IMR-90 (cell line): ENCODE measurements around the gene NELL1. TPM values are rescaled to one million over a fixed set of nuclear protein-coding genes. Genes with fewer than 3 reads are reported as not detected.

Experiments used
- ATAC-seq: fragments of 200-7000 bp; cut with Tn5 transposase; 2 replicates; pipeline ENCODE4 v1.9.1; 2020; ENCODE audit warnings: low read depth, mild to moderate bottlenecking, moderate library complexity
- BruUV-seq: library from RNA; stranded (reverse); fragments of 400-500 nt; replicated peaks from 2 replicates; lab custom pipeline; 2021; lab: Mats Ljungman, UMichigan
- CTCF ChIA-PET: fragments of 300-600 bp; formaldehyde crosslinking; extraction: SDS; loops from one replicate; lab custom pipeline; 2021; ENCODE audit warnings: antibody characterized with exemption; lab: Yijun Ruan, JAX
- POLR2A ChIA-PET: fragments of 300-600 bp; sonication (Branson Sonifier 250); formaldehyde crosslinking; loops from one replicate; lab custom pipeline; 2022; ENCODE audit warnings: antibody characterized with exemption; ENCODE audit not compliant: unreplicated experiment; lab: Charles Lee
- DNase-seq: peaks from one replicate; pipeline ENCODE4 v3.0.0; 2013
- H2AFZ ChIP-seq: replicated peaks from 2 replicates; pipeline ENCODE3; 2013; ENCODE audit warnings: low read length, mild to moderate bottlenecking; ENCODE audit not compliant: poor library complexity
- H2AK5ac ChIP-seq: 2 replicates; pipeline ENCODE4 v1.6.1; 2013; ENCODE audit warnings: low read depth, low read length, inconsistent platforms
- H2AK9ac ChIP-seq: replicated peaks from 2 replicates; pipeline ENCODE3; 2013; ENCODE audit warnings: mild to moderate bottlenecking, low read depth, low read length, moderate library complexity; ENCODE audit not compliant: poor library complexity
- H2BK120ac ChIP-seq: 2 replicates; pipeline ENCODE4 v1.6.1; 2013; ENCODE audit warnings: low read depth, low read length, inconsistent platforms
- H2BK15ac ChIP-seq: 3 replicates; pipeline ENCODE4 v1.6.1; 2013; ENCODE audit warnings: low read depth, low read length, inconsistent platforms
- H2BK20ac ChIP-seq: 2 replicates; pipeline ENCODE4 v1.6.1; 2013; ENCODE audit warnings: low read depth, mild to moderate bottlenecking, inconsistent platforms, low read length, moderate library complexity
- H2BK5ac ChIP-seq: 2 replicates; pipeline ENCODE4 v1.6.1; 2013; ENCODE audit warnings: mild to moderate bottlenecking, low read depth, low read length, inconsistent platforms; ENCODE audit not compliant: poor library complexity, severe bottlenecking
- H3K14ac ChIP-seq: replicated peaks from 2 replicates; pipeline ENCODE4 v1.6.1; 2013; ENCODE audit warnings: low read depth, low read length, inconsistent platforms
- H3K18ac ChIP-seq: 2 replicates; pipeline ENCODE4 v1.6.1; 2013; ENCODE audit warnings: low read depth, low read length, control low read depth
- H3K23ac ChIP-seq: 2 replicates; pipeline ENCODE4 v1.6.1; 2013; ENCODE audit warnings: low read depth, low read length, inconsistent platforms
- H3K27ac ChIP-seq: 2 replicates; pipeline ENCODE4 v1.5.1; 2013; ENCODE audit warnings: mild to moderate bottlenecking, control low read depth, low read length; ENCODE audit not compliant: insufficient read depth
- H3K27me3 ChIP-seq: 2 replicates; pipeline ENCODE4 v1.6.1; 2013; ENCODE audit warnings: low read length; ENCODE audit not compliant: control insufficient read depth, insufficient read depth
- H3K36me3 ChIP-seq: 2 replicates; pipeline ENCODE4 v1.6.1; 2013; ENCODE audit warnings: low read length, mixed read lengths; ENCODE audit not compliant: control insufficient read depth, insufficient read depth
- H3K4ac ChIP-seq: 2 replicates; pipeline ENCODE4 v1.6.1; 2013; ENCODE audit warnings: low read depth, low read length, inconsistent platforms
- H3K4me1 ChIP-seq: 2 replicates; pipeline ENCODE4 v1.6.1; 2013; ENCODE audit warnings: low read length, mixed read lengths; ENCODE audit not compliant: control insufficient read depth, insufficient read depth
- H3K4me2 ChIP-seq: 2 replicates; pipeline ENCODE4 v1.6.1; 2013; ENCODE audit warnings: low read depth, mild to moderate bottlenecking, control low read depth, low read length, moderate library complexity
- H3K4me3 ChIP-seq: 2 replicates; pipeline ENCODE4 v1.5.1; 2013; ENCODE audit warnings: low read depth, mild to moderate bottlenecking, control low read depth, low read length, moderate library complexity; ENCODE audit not compliant: insufficient read depth
- H3K56ac ChIP-seq: 2 replicates; pipeline ENCODE4 v1.6.1; 2013; ENCODE audit warnings: low read length, inconsistent platforms; ENCODE audit not compliant: insufficient read depth; ENCODE audit errors: extremely low read depth
- H3K79me1 ChIP-seq, 2 experiments: 2 replicates each; pipeline ENCODE4 v1.6.1; 2013; ENCODE audit warnings: low read length in 2 of 2, inconsistent platforms in 1 of 2, low read depth in 1 of 2
- H3K9ac ChIP-seq: 2 replicates; pipeline ENCODE4 v1.6.1; 2013; ENCODE audit warnings: low read depth, low read length, control low read depth
- H3K9me1 ChIP-seq: 2 replicates; pipeline ENCODE4 v1.6.1; 2013; ENCODE audit warnings: low read length, inconsistent platforms; ENCODE audit not compliant: insufficient read depth
- H3K9me3 ChIP-seq: 2 replicates; pipeline ENCODE4 v1.6.1; 2013; ENCODE audit warnings: low read length; ENCODE audit not compliant: control insufficient read depth, insufficient read depth
- H4K20me1 ChIP-seq: 2 replicates; pipeline ENCODE4 v1.6.1; 2013; ENCODE audit warnings: low read length, inconsistent platforms; ENCODE audit not compliant: insufficient read depth
- H4K5ac ChIP-seq: 2 replicates; pipeline ENCODE4 v1.6.1; 2013; ENCODE audit warnings: mild to moderate bottlenecking, low read depth, low read length, control low read depth
- H4K8ac ChIP-seq, 2 experiments: 2 replicates each; pipeline ENCODE4 v1.6.1; 2013; ENCODE audit warnings: low read depth in 2 of 2, low read length in 2 of 2, control low read depth in 1 of 2, inconsistent platforms in 1 of 2
- H4K91ac ChIP-seq: 2 replicates; pipeline ENCODE4 v1.6.1; 2013; ENCODE audit warnings: low read depth, low read length, inconsistent platforms; ENCODE audit not compliant: insufficient read depth
- BHLHE40 ChIP-seq: fragments of 150-350 bp; IDR thresholded peaks from 2 replicates; pipeline ENCODE4 v1.6.1; 2016; ENCODE audit warnings: mild to moderate bottlenecking, low read depth, low read length
- CEBPB ChIP-seq: IDR thresholded peaks from 2 replicates; pipeline ENCODE4 v1.6.1; 2012; ENCODE audit warnings: low read depth, low read length, improper control_type of control experiment
- CHD1 ChIP-seq: IDR thresholded peaks from 2 replicates; pipeline ENCODE4 v1.6.1; 2012; ENCODE audit warnings: low read depth, low read length, improper control_type of control experiment
- CTCF ChIP-seq: conservative IDR thresholded peaks from 2 replicates; pipeline ENCODE4 v1.5.1; 2012; ENCODE audit warnings: mild to moderate bottlenecking, low read depth, low read length, improper control_type of control experiment
- ELK1 ChIP-seq: fragments of 150-350 bp; IDR thresholded peaks from 2 replicates; pipeline ENCODE4 v1.6.1; 2016; ENCODE audit warnings: low read depth, mild to moderate bottlenecking, low read length, moderate library complexity, borderline replicate concordance
- FOS ChIP-seq: fragments of 150-350 bp; IDR thresholded peaks from 2 replicates; pipeline ENCODE4 v1.6.1; 2016; ENCODE audit warnings: low read depth, low read length
- MAFK ChIP-seq: IDR thresholded peaks from 2 replicates; pipeline ENCODE4 v1.6.1; 2012; ENCODE audit warnings: low read depth, low read length, improper control_type of control experiment
- MAZ ChIP-seq: IDR thresholded peaks from 2 replicates; pipeline ENCODE4 v1.6.1; 2012; ENCODE audit warnings: low read depth, mild to moderate bottlenecking, low read length, improper control_type of control experiment, moderate library complexity, borderline replicate concordance
- MXI1 ChIP-seq: IDR thresholded peaks from 2 replicates; pipeline ENCODE4 v1.6.1; 2012; ENCODE audit warnings: low read depth, mild to moderate bottlenecking, low read length, moderate library complexity, borderline replicate concordance
- NFE2L2 ChIP-seq: fragments of 150-350 bp; IDR thresholded peaks from 2 replicates; pipeline ENCODE4 v1.6.1; 2016; ENCODE audit warnings: low read depth, mild to moderate bottlenecking, low read length
- POLR2A ChIP-seq: IDR thresholded peaks from 2 replicates; pipeline ENCODE4 v1.6.1; 2012; ENCODE audit warnings: mild to moderate bottlenecking, low read depth, low read length
- RAD21 ChIP-seq: IDR thresholded peaks from 2 replicates; pipeline ENCODE4 v1.6.1; 2012; ENCODE audit warnings: low read length, improper control_type of control experiment
- RCOR1 ChIP-seq: IDR thresholded peaks from 2 replicates; pipeline ENCODE4 v1.6.1; 2012; ENCODE audit warnings: mild to moderate bottlenecking, low read length, improper control_type of control experiment; ENCODE audit not compliant: insufficient replicate concordance
- RFX5 ChIP-seq: IDR thresholded peaks from 2 replicates; pipeline ENCODE4 v1.8.0; 2012; ENCODE audit warnings: low read depth, mild to moderate bottlenecking, low read length, moderate library complexity
- SMC3 ChIP-seq: fragments of 150-350 bp; IDR thresholded peaks from 2 replicates; pipeline ENCODE4 v1.6.1; 2016; ENCODE audit warnings: low read depth, mild to moderate bottlenecking, antibody characterized with exemption, low read length, moderate library complexity
- USF2 ChIP-seq: fragments of 150-350 bp; IDR thresholded peaks from 2 replicates; pipeline ENCODE4 v1.6.1; 2017; ENCODE audit warnings: mild to moderate bottlenecking, antibody characterized with exemption, low read length, low read depth
- WGBS, 2 experiments: methylation state at CpG; one replicate each; pipeline versions ENCODE4 v1.1.5 to v1.1.7; 2013; ENCODE audit warnings: missing lambda C conversion rate in 2 of 2; ENCODE audit not compliant: insufficient read length in 1 of 2; ENCODE audit errors: extremely low coverage in 2 of 2; 5-methylcytosine and 5-hydroxymethylcytosine counted together
- dilution Hi-C: fragments of 300-500 bp; cut with HindIII; formaldehyde crosslinking; loops from one replicate; pipeline ENCODE4 v1.14.3; 2018; ENCODE audit warnings: low sequenced_read_pairs; ENCODE audit not compliant: unreplicated experiment
- in situ Hi-C: fragments of 300-500 bp; cut with MboI; formaldehyde crosslinking; loops from 3 replicates; pipeline ENCODE4 v1.14.3; 2019; ENCODE audit warnings: low sequenced_read_pairs, inconsistent platforms, mixed read lengths
- intact Hi-C: fragments of 100-400 bp; cut with micrococcal nuclease; formaldehyde crosslinking; loops from 2 replicates; pipeline ENCODE4 v1.10.0; 2022
- polyA plus RNA-seq, 3 experiments: library from polyadenylated mRNA; depleted of rRNA; stranded (reverse); fragments of >200 nt; gene quantifications; 2 replicates each; pipeline ENCODE4 v1.2.3, GENCODE V29; 2012; ENCODE audit warnings: low replicate concordance in 1 of 3
- total RNA-seq: library from RNA; depleted of rRNA; stranded (reverse); fragments of >200 nt; gene quantifications from 2 replicates; pipeline ENCODE4 v1.2.3, GENCODE V29; 2012

Gene NELL1
- total and polyA plus RNA-seq, 2 of the 4 experiments (the other 2 are of a cell fraction), result not detected

GRCh38 chr11:20715464-20715863 is 46.1 kb downstream of the NELL1 start:
- POLR2A ChIA-PET, result no interaction called here

More at GRCh38 chr11:20715464-20715863, 46.1 kb downstream of the NELL1 start:
- ATAC-seq (no peak), DNase-seq (no peak)
- TF ChIP-seq NFE2L2, result no peak
- no peak for TF ChIP-seq RFX5
- TF ChIP-seq FOS, result no peak
- TF ChIP-seq MAFK, result no peak
- TF ChIP-seq BHLHE40, result no peak
- no peak for TF ChIP-seq USF2
- no peak for TF ChIP-seq CTCF
- no peak for TF ChIP-seq POLR2A
- no peak for TF ChIP-seq MAZ
- TF ChIP-seq RCOR1, result no peak
- TF ChIP-seq MXI1, result no peak
- TF ChIP-seq ELK1, result no peak
- TF ChIP-seq CHD1, result no peak
- TF ChIP-seq SMC3, result no peak
- no peak for TF ChIP-seq CEBPB
- TF ChIP-seq RAD21, result no peak
- H3K4me3 ChIP-seq, result no peak overlapping the region
- no peak overlapping the region for H3K9ac ChIP-seq
- H4K5ac ChIP-seq, result no peak overlapping the region
- H3K56ac ChIP-seq, result no peak overlapping the region
- H3K27ac ChIP-seq, result no peak overlapping the region
- no TSS peak for BruUV-seq
- H3K9me1 ChIP-seq, result no peaks in the 10 kb centered on the region
- H2AK9ac ChIP-seq, result no peak overlapping the region
- in situ Hi-C loops, result no loop called here
- H2AFZ ChIP-seq, result no peak overlapping the region
- no CpG with 5 or more reads among the region's 1 CpG for WGBS, 2 experiments
- intact Hi-C loops, result no loop called here
- no peaks in the 10 kb centered on the region for H4K20me1 ChIP-seq
- dilution Hi-C loops, result no loop called here
- no peak overlapping the region for H2BK15ac ChIP-seq
- H3K27me3 ChIP-seq, result no peaks in the 10 kb centered on the region
- peaks cover 11% of the 10 kb centered on the region for H3K9me3 ChIP-seq
- H4K8ac ChIP-seq, result no peak overlapping the region
- H4K91ac ChIP-seq, result no peak overlapping the region
- no peak overlapping the region for H3K23ac ChIP-seq
- H2AK5ac ChIP-seq, result no peak overlapping the region
- no peak overlapping the region for H2BK20ac ChIP-seq
- H2BK120ac ChIP-seq, result no peak overlapping the region
- H3K4ac ChIP-seq, result no peak overlapping the region
- CTCF ChIA-PET, result no interaction called here
- no peaks in the 10 kb centered on the region for H3K4me1 ChIP-seq
- H3K36me3 ChIP-seq, result no peaks in the 10 kb centered on the region
- H2BK5ac ChIP-seq, result no peak overlapping the region
- H3K79me1 ChIP-seq, result no peaks in the 10 kb centered on the region
- no peak overlapping the region for H3K14ac ChIP-seq
- H3K4me2 ChIP-seq, result no peak overlapping the region
- no peak overlapping the region for H3K18ac ChIP-seq
